LNCaP clone FGC (cell line): ENCODE measurements around the gene LRP3.
"Not testable (repeated sequence)": the region's sequence is repeated elsewhere in the genome, so short reads cannot be mapped to it uniquely, and the experiment has no call there.

Experiments
- DNase-seq: peaks from one replicate; pipeline ENCODE4 v3.0.0-alpha.2; 2011; ENCODE audit warnings: low read depth
- H3K4me3 ChIP-seq: 2 replicates; pipeline ENCODE4 v1.5.1; 2011; ENCODE audit warnings: mild to moderate bottlenecking, low read depth, low read length, control low read depth
- TF ChIP-seq, protein P1 (sequence below): IDR thresholded peaks from 2 replicates; pipeline ENCODE4 v1.5.1; 2012; ENCODE audit warnings: mild to moderate bottlenecking; ENCODE audit not compliant: control insufficient read depth, insufficient read depth; ENCODE audit errors: extremely low read depth

Gene LRP3, protein sequence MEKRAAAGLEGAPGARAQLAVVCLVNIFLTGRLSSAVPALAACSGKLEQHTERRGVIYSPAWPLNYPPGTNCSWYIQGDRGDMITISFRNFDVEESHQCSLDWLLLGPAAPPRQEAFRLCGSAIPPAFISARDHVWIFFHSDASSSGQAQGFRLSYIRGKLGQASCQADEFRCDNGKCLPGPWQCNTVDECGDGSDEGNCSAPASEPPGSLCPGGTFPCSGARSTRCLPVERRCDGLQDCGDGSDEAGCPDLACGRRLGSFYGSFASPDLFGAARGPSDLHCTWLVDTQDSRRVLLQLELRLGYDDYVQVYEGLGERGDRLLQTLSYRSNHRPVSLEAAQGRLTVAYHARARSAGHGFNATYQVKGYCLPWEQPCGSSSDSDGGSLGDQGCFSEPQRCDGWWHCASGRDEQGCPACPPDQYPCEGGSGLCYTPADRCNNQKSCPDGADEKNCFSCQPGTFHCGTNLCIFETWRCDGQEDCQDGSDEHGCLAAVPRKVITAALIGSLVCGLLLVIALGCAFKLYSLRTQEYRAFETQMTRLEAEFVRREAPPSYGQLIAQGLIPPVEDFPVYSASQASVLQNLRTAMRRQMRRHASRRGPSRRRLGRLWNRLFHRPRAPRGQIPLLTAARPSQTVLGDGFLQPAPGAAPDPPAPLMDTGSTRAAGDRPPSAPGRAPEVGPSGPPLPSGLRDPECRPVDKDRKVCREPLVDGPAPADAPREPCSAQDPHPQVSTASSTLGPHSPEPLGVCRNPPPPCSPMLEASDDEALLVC

DNA sequence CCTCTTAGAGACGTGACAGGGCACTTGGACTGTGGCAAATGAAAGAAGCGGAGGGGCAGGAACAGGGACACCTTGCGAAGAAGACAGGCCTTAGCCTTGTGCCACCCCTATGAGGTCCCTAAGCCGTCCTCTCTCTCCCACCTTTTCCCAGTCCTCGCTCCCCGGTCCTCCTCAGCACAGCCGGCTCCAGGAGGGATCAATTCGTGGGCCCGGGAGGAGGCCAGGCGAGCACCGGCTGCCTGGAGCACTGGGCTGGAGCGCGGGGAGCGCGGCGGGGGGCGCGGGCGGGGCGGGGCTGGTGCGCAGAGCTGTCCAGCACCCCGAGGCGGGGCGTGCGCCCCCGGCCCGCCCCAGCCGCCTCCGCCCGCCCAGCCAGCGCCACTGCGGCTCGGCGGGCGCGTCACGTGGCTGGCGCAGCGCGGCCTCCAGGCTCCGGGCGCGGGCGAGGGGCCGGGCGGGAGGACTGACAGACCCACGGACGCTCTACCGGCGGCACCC lies at the start of gene LRP3:
LRP3 (plus strand) TSS at position 466 of the 498 bp plus-strand sequence. CDS start 456 bp downstream, outside the sequence.
- TF ChIP-seq, protein P1, sequence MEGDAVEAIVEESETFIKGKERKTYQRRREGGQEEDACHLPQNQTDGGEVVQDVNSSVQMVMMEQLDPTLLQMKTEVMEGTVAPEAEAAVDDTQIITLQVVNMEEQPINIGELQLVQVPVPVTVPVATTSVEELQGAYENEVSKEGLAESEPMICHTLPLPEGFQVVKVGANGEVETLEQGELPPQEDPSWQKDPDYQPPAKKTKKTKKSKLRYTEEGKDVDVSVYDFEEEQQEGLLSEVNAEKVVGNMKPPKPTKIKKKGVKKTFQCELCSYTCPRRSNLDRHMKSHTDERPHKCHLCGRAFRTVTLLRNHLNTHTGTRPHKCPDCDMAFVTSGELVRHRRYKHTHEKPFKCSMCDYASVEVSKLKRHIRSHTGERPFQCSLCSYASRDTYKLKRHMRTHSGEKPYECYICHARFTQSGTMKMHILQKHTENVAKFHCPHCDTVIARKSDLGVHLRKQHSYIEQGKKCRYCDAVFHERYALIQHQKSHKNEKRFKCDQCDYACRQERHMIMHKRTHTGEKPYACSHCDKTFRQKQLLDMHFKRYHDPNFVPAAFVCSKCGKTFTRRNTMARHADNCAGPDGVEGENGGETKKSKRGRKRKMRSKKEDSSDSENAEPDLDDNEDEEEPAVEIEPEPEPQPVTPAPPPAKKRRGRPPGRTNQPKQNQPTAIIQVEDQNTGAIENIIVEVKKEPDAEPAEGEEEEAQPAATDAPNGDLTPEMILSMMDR = no peak
- no peak for DNase-seq
- H3K4me3 ChIP-seq = peak within 1 kb of the TSS; percentile 72

DNA sequence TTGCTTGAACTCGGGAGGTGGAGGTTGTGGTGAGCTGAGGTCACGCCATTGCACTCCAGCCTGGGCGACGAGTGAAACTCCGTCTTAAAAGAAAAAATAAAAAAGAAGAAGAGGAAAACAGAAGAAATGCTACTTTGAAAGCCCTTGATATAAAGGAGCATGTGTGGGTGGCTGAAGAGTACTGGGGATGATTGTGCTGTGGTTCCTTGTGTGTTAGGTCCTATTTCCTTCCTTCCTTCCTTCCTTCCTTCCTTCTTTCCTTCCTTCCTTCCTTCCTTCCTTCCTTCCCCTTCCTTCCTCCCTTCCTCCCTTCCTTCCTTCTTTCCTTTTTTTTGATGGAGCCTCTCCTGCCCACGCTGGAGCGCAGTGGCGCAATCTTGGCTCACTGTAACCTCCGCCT lies 47.9 kb upstream of the LRP3 start:
- H3K4me3 ChIP-seq = no peak overlapping the region
- DNase-seq = no peak
- TF ChIP-seq, protein P1 = no peak

DNA sequence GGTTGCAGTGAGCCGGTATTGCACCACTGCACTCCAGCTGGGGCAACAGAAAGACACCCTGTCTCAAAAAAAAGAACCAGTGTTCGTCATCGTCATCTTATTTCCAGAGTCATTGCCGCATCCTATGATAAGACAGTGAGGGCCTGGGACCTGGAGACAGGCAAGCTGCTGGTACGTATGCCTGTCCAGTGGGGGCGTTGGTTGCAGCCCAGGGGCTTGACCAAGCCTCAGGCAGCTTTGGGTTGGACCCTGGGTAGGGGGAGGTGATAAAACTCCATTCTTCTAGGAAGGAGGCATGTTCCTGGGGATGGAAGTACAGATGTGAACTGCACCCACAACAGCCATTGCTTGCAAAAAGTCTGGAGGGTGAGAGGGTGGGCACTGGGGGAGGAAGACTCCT lies 46.6 kb upstream of the LRP3 start:
- no peak overlapping the region for H3K4me3 ChIP-seq
- DNase-seq = no peak
- TF ChIP-seq, protein P1 = no peak

GRCh38 chr19:33150852-33151518 lies 43.1 kb upstream of the LRP3 start:
- no peak for DNase-seq
- TF ChIP-seq, protein P1 = no peak
- H3K4me3 ChIP-seq = no peak overlapping the region

GRCh38 chr19:33152176-33152575 lies 42.0 kb upstream of the LRP3 start:
- DNase-seq = no peak
- TF ChIP-seq, protein P1 = no peak
- no peak overlapping the region for H3K4me3 ChIP-seq

- H3K4me3 ChIP-seq, DNase-seq: not testable (repeated sequence)
These were observed 41.5 kb upstream of the LRP3 start for GRCh38 chr19:33152625-33153024.

DNA sequence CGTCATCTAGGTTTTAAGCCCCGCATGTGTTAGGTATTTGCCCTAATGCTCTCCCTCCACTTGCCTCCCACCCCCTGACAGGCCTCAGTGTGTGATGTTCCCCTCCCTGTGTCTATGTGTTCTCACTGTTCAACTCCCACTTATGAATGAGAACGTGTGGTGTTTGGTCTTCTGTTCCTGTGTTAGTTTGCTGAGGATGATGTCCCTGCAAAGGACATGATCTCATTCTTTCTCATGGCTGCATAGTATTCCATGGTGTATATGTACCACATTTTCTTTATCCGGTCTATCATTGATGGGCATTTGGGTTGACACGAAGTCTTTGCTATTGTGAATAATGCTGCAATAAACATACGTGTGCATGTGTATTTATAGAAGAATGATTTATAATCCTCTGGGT lies 39.8 kb upstream of the LRP3 start:
- not testable (repeated sequence) for DNase-seq, H3K4me3 ChIP-seq
